Uterus (tissue), 2 donors: ENCODE results near the gene TMEM63B.

Source experiments
- POLR2A ChIP-seq, 2 donors: fragments of 450-650 bp; IDR thresholded peaks; one replicate each; pipeline ENCODE4 v1.6.1; 2016; ENCODE audit warnings: antibody characterized with exemption in 2 of 2, mild to moderate bottlenecking in 1 of 2, moderate library complexity in 1 of 2
- TF ChIP-seq, protein P1 (sequence below), 4 experiments: fragments of 200-600 bp in 2 of 4; fragments of 450-650 bp in 2 of 4; sonication (generic) in 2 of 4; IDR thresholded peaks; one replicate each; pipeline ENCODE4 v1.5.1; 2016 to 2019; ENCODE audit warnings: antibody characterized with exemption in 4 of 4, mild to moderate bottlenecking in 2 of 4, moderate library complexity in 1 of 4

DNA sequence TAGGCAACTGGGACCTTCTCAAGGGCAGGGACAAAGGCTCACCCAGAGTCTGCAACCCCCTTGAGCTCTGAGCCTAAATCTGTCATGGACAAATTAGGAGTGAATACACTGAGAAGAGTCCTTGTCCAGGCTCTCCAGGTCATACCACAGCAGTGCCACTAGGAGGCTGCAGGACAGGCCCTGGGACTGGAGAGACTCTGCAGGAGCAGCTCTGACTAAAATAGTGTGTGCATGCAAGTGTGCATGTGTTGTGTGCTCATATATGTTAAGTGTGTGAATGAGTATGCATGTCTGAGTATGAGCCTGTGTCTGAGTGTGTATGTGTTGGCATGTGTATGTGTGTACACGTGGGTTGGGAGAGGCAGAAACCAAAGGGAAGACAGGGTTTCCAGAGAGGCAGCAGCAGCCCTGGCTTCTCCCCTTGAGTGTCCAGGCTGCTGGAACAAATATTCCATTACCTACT lies 27.2 kb upstream of the TMEM63B start:
- TF ChIP-seq, protein P1, sequence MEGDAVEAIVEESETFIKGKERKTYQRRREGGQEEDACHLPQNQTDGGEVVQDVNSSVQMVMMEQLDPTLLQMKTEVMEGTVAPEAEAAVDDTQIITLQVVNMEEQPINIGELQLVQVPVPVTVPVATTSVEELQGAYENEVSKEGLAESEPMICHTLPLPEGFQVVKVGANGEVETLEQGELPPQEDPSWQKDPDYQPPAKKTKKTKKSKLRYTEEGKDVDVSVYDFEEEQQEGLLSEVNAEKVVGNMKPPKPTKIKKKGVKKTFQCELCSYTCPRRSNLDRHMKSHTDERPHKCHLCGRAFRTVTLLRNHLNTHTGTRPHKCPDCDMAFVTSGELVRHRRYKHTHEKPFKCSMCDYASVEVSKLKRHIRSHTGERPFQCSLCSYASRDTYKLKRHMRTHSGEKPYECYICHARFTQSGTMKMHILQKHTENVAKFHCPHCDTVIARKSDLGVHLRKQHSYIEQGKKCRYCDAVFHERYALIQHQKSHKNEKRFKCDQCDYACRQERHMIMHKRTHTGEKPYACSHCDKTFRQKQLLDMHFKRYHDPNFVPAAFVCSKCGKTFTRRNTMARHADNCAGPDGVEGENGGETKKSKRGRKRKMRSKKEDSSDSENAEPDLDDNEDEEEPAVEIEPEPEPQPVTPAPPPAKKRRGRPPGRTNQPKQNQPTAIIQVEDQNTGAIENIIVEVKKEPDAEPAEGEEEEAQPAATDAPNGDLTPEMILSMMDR (IDR thresholded peaks at IDR 0.05): peak in 2 of 4 experiments; percentile 16 to 18
- TF ChIP-seq POLR2A (IDR thresholded peaks at IDR 0.05): no peak
